Activated CD4-positive, alpha-beta T cell treated with anti-CD3 and anti-CD28 coated beads, Interleukin-2, Interleukin-4, amounts not matched to agents 100 ng/mL and 50 ng/mL, durations not matched to agents 16 hours and 8 hours (primary cell): Measurements from ENCODE around the gene ZNHIT2.

Experiments used
- DNase-seq: peaks from one replicate; pipeline ENCODE4 v3.0.0-alpha.2; 2020; ENCODE audit warnings: low spot score

Gene ZNHIT2

DNA sequence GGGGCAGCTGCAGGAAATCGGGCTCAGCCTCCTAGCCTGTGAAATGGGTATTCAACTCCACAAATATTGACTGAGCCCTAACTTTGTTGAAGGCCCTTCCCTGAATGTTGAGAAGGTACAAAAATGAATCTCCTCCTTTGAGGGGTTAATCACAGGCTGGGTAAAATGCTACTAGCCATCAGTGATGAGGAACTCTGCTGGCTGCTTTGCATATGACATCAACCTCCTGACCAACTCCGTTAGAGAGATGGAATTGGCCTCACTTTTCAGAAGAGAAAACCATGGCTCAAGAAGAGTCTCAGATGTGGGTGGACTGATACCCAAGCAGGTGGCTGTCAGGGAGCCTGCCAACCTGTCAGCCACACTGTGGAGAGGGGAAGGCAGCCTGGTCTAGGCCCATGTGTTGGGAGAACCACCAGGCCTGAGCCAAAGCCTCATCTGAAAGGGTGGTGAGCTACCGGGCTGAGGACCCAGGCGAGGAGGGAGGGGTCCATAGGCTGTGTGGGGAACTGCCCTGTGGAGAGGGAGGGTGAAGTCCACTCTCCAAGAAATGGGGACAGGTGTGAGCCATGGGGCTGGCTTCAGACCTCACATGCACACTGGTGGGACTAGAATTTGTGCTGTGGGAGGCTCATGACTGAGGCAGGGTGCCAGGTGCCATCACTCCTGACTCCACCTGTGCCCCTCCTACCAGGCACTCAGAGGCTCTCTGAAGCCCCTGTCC, 45.4 kb downstream of the ZNHIT2 start:
- DNase-seq = no peak

GRCh38 chr11:65069217-65069616, 48.3 kb downstream of the ZNHIT2 start:
- DNase-seq = no peak

GRCh38 chr11:65067446-65067845, 50.1 kb downstream of the ZNHIT2 start:
- DNase-seq = no peak

DNA sequence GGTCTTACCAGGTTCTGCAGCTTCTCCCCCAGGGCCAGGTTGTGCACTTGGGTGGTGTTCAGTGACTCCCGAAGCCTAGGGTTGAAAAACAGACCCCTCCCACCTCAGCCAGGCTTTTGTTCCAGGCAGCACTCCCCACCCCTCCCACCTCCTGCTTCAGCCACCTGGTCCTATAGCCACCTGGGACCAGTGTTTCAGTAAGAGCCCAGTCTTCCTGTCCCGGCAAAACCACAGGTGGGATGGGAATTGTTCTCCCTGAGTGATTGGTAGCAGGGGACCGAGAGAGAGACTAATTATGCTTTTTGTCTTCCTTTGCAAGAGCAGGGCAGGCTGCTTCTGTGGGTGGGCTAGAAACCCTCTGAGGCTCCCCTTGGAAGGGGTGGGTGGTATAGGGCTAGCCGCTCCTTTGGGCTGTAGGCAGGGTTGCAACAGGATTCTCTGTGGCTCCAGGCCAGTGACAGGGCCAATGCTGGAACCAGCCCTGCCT, 50.7 kb downstream of the ZNHIT2 start:
- no peak for DNase-seq
